GM12864 (cell line): ENCODE data around the gene DIAPH3.
A peak's percentile ranks its signal among the peaks of the same experiment; 100 is the strongest.

Experiments used
- DNase-seq: peaks from one replicate; pipeline ENCODE4 v3.0.0-alpha.2; 2011; ENCODE audit warnings: low read depth
- H3K4me3 ChIP-seq: 2 replicates; pipeline ENCODE4 v1.5.1; 2011; ENCODE audit warnings: mild to moderate bottlenecking, low read depth, low read length, control low read depth
- TF ChIP-seq, protein P1 (sequence below): IDR thresholded peaks from 2 replicates; pipeline ENCODE4 v1.5.1; 2011; ENCODE audit warnings: low read depth, mild to moderate bottlenecking, moderate library complexity, low read length, control low read depth, inconsistent platforms; ENCODE audit errors: missing control alignments

The DIAPH3 gene

DNA sequence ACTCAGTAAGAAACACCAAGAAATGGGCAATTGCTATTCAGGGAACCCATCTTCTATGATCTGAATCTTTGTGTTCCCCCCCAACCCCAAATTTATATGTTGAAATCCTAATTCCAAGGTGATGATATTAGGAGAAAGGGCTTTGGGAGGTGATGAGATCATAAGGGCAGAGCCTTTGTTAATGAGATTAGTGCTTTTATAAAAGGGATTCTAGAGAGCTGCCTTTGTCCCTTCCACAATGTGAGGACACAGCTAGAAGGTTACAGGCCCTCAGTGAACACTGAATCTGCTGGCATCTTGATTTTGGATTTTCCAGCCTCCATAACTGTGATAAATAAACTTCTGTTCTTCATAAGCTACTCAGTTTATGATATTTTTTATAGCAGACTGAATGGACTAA is 376.0 kb downstream of the DIAPH3 start:
- H3K4me3 ChIP-seq: no peak overlapping the region
- TF ChIP-seq, protein P1, sequence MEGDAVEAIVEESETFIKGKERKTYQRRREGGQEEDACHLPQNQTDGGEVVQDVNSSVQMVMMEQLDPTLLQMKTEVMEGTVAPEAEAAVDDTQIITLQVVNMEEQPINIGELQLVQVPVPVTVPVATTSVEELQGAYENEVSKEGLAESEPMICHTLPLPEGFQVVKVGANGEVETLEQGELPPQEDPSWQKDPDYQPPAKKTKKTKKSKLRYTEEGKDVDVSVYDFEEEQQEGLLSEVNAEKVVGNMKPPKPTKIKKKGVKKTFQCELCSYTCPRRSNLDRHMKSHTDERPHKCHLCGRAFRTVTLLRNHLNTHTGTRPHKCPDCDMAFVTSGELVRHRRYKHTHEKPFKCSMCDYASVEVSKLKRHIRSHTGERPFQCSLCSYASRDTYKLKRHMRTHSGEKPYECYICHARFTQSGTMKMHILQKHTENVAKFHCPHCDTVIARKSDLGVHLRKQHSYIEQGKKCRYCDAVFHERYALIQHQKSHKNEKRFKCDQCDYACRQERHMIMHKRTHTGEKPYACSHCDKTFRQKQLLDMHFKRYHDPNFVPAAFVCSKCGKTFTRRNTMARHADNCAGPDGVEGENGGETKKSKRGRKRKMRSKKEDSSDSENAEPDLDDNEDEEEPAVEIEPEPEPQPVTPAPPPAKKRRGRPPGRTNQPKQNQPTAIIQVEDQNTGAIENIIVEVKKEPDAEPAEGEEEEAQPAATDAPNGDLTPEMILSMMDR: no peak
- no peak for DNase-seq

GRCh38 chr13:59782696-59783095 is 381.0 kb downstream of the DIAPH3 start:
- TF ChIP-seq, protein P1: no peak
- DNase-seq: no peak
- H3K4me3 ChIP-seq: no peak overlapping the region

- H3K4me3 ChIP-seq: no peak overlapping the region
- DNase-seq: no peak
- TF ChIP-seq, protein P1: no peak
These were observed 383.7 kb downstream of the DIAPH3 start for GRCh38 chr13:59780058-59780457.

DNA sequence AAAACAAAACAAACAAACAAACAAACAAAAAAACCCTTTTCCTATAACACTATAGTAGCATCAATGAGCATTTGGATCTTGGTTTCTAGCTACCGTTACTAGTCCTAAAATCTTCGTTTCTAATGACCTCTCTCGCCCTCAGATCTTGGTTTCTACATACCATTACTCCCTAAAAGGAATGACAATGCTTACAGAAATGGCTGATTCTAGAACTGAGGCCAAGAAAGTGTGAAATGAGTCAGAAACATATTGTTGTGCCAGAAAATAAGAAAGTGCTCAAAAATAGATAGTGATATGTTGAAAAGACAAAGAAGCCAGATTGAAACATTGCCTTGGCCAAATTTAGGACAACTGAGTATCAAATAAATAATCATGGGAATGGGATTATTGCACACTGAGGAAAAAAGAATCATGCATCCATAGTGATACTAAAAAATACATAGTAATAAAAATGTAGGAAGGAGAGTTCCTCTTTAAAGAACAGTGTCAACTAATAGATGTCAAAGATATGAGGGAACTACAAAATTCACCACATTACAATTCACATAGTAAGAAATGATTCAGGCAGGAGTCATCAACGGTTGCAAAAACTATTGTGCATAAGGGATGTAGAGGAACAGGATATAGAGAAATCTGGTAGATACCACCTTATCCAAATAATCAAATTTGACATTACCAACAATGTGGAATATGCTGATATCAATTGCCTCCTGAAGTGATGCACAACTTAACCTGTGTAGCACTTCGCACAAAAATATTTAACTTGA is 386.6 kb downstream of the DIAPH3 start:
- TF ChIP-seq, protein P1: no peak
- no peak for DNase-seq
- no peak overlapping the region for H3K4me3 ChIP-seq

- TF ChIP-seq, protein P1: no peak
These were observed 389.2 kb downstream of the DIAPH3 start for GRCh38 chr13:59774491-59774971.

GRCh38 chr13:59771272-59771671 is 392.5 kb downstream of the DIAPH3 start:
- TF ChIP-seq, protein P1: peak; percentile 22
- no peak for DNase-seq

More at GRCh38 chr13:59774491-59774971, 389.2 kb downstream of the DIAPH3 start:
- DNase-seq: no peak
- H3K4me3 ChIP-seq: no peak overlapping the region

GRCh38 chr13:59770451-59770850 is 393.3 kb downstream of the DIAPH3 start:
- TF ChIP-seq, protein P1: no peak
- DNase-seq: no peak
- H3K4me3 ChIP-seq: no peak overlapping the region

More at GRCh38 chr13:59771272-59771671, 392.5 kb downstream of the DIAPH3 start:
- no peak overlapping the region for H3K4me3 ChIP-seq
